H1 (cell line): Measurements from ENCODE around the gene MIPOL1. TPM values are rescaled to one million over a fixed set of nuclear protein-coding genes. Genes with fewer than 3 reads are reported as not detected.

Source experiments
- CTCF ChIA-PET: fragments of 300-600 bp; sonication (Branson Sonifier 250); formaldehyde crosslinking; loops from one replicate; lab custom pipeline; 2021; ENCODE audit not compliant: partially characterized antibody; lab: Charles Lee
- POLR2A ChIA-PET: fragments of 300-600 bp; sonication (Branson Sonifier 250); formaldehyde crosslinking; loops from one replicate; lab custom pipeline; 2021; ENCODE audit warnings: inconsistent platforms; ENCODE audit not compliant: partially characterized antibody; lab: Charles Lee
- DNase-seq, 2 experiments: peaks; one replicate each; pipeline versions ENCODE4 v3.0.0 to v3.0.0-alpha.2; 2010 to 2022; ENCODE audit warnings: low spot score in 2 of 2, low read depth in 1 of 2, mixed read lengths in 1 of 2
- FAIRE-seq: peaks from 2 replicates; lab custom pipeline; 2011; peaks lifted over from hg19 to GRCh38; lab: Jason Lieb, UNC
- H2AFZ ChIP-seq: 2 replicates; pipeline ENCODE4 v1.8.1; 2012; ENCODE audit warnings: low read length, inconsistent platforms
- H2AK5ac ChIP-seq: 2 replicates; pipeline ENCODE4 v1.6.1; 2013; ENCODE audit warnings: low read depth, low read length
- H2BK120ac ChIP-seq: replicated peaks from 2 replicates; pipeline ENCODE3; 2013; ENCODE audit warnings: low read depth, low read length, inconsistent platforms
- H2BK12ac ChIP-seq: 2 replicates; pipeline ENCODE4 v1.6.1; 2013; ENCODE audit warnings: low read depth, low read length
- H2BK15ac ChIP-seq: 2 replicates; pipeline ENCODE4 v1.6.1; 2013; ENCODE audit warnings: low read length
- H2BK20ac ChIP-seq: 2 replicates; pipeline ENCODE4 v1.6.1; 2013; ENCODE audit warnings: low read length
- H2BK5ac ChIP-seq: 2 replicates; pipeline ENCODE4 v1.6.1; 2013; ENCODE audit warnings: low read depth, low read length
- H3K14ac ChIP-seq: 2 replicates; pipeline ENCODE4 v1.6.1; 2013; ENCODE audit warnings: inconsistent platforms; ENCODE audit not compliant: insufficient read length
- H3K18ac ChIP-seq: 2 replicates; pipeline ENCODE4 v1.6.1; 2013; ENCODE audit warnings: low read length; ENCODE audit errors: extremely low read depth
- H3K23ac ChIP-seq: 2 replicates; pipeline ENCODE4 v1.6.1; 2013; ENCODE audit warnings: inconsistent platforms; ENCODE audit not compliant: insufficient read length
- H3K23me2 ChIP-seq: 2 replicates; pipeline ENCODE4 v1.6.1; 2013; ENCODE audit warnings: low read depth, low read length
- H3K27ac ChIP-seq: 2 replicates; pipeline ENCODE4 v1.6.1; 2011; ENCODE audit warnings: low read depth, low read length, inconsistent platforms
- H3K27me3 ChIP-seq, 4 experiments: replicated peaks in 1 of 4; 1 replicate in 1 of 4; 2 replicates in 3 of 4; pipeline versions ENCODE4 v1.6.1 to v1.8.1; 2011 to 2013; ENCODE audit warnings: low read length in 3 of 4, mild to moderate bottlenecking in 3 of 4, inconsistent platforms in 2 of 4, mixed read lengths in 2 of 4, moderate library complexity in 1 of 4; ENCODE audit not compliant: control insufficient read depth in 3 of 4, insufficient read depth in 3 of 4; ENCODE audit errors: extremely low read depth in 1 of 4
- H3K36me3 ChIP-seq, 4 experiments: 2 replicates each; pipeline versions ENCODE4 v1.6.1 to v1.8.1; 2011 to 2013; ENCODE audit warnings: mild to moderate bottlenecking in 4 of 4, low read length in 3 of 4, moderate library complexity in 2 of 4, control low read depth in 1 of 4, inconsistent platforms in 1 of 4; ENCODE audit not compliant: insufficient read depth in 4 of 4, control insufficient read depth in 2 of 4
- H3K4ac ChIP-seq: replicated peaks from 2 replicates; pipeline ENCODE3; 2013; ENCODE audit warnings: low read length, low read depth, mixed read lengths, inconsistent platforms; ENCODE audit not compliant: insufficient read length
- H3K4me1 ChIP-seq, 4 experiments: replicated peaks in 1 of 4; 1 replicate in 1 of 4; 2 replicates in 3 of 4; pipeline versions ENCODE4 v1.6.1 to v1.8.1; 2011 to 2013; ENCODE audit warnings: low read length in 3 of 4, inconsistent platforms in 2 of 4, mixed read lengths in 1 of 4; ENCODE audit not compliant: insufficient read depth in 4 of 4, control insufficient read depth in 3 of 4
- H3K4me2 ChIP-seq, 2 experiments: 2 replicates each; pipeline versions ENCODE4 v1.6.1 to v1.8.1; 2011 to 2013; ENCODE audit warnings: low read depth in 2 of 2, low read length in 2 of 2, control low read depth in 1 of 2, inconsistent platforms in 1 of 2, mild to moderate bottlenecking in 1 of 2; ENCODE audit not compliant: insufficient read depth in 1 of 2
- H3K4me3 ChIP-seq, 4 experiments: fragments of 200-600, 300-600 bp in 1 of 4; sonication (generic), shearing (Covaris generic), sonication (Bioruptor Twin) in 1 of 4; 2 replicates each; pipeline versions ENCODE4 v1.5.1 to v1.8.1; 2011 to 2016; ENCODE audit warnings: low read length in 4 of 4, low read depth in 3 of 4, control low read depth in 2 of 4, inconsistent platforms in 2 of 4, mild to moderate bottlenecking in 2 of 4, mixed read lengths in 1 of 4, moderate library complexity in 1 of 4; ENCODE audit not compliant: insufficient read depth in 2 of 4; ENCODE audit errors: extremely low read depth in 1 of 4
- H3K56ac ChIP-seq: replicated peaks from 2 replicates; pipeline ENCODE3; 2013; ENCODE audit warnings: low read depth, mild to moderate bottlenecking, mixed read lengths, low read length, inconsistent platforms; ENCODE audit not compliant: insufficient read length
- H3K79me1 ChIP-seq: 2 replicates; pipeline ENCODE4 v1.6.1; 2013; ENCODE audit warnings: low read depth, low read length, control low read depth
- H3K79me2 ChIP-seq, 2 experiments: 2 replicates each; pipeline versions ENCODE4 v1.6.1 to v1.8.1; 2012 to 2013; ENCODE audit warnings: low read length in 2 of 2, mild to moderate bottlenecking in 2 of 2, inconsistent platforms in 1 of 2; ENCODE audit not compliant: insufficient read depth in 2 of 2, control insufficient read depth in 1 of 2
- H3K9ac ChIP-seq, 4 experiments: replicated peaks in 1 of 4; 1 replicate in 1 of 4; 2 replicates in 3 of 4; pipeline versions ENCODE4 v1.6.1 to v1.8.1; 2011 to 2013; ENCODE audit warnings: low read depth in 3 of 4, low read length in 3 of 4, control low read depth in 2 of 4, mild to moderate bottlenecking in 2 of 4, moderate library complexity in 2 of 4, inconsistent platforms in 1 of 4; ENCODE audit errors: extremely low read depth in 1 of 4
- H3K9me3 ChIP-seq, 2 experiments: 2 replicates each; pipeline versions ENCODE4 v1.6.1 to v1.8.1; 2012 to 2013; ENCODE audit warnings: mild to moderate bottlenecking in 2 of 2, moderate library complexity in 2 of 2, control low read depth in 1 of 2, inconsistent platforms in 1 of 2, low read depth in 1 of 2, low read length in 1 of 2, mixed read lengths in 1 of 2; ENCODE audit not compliant: insufficient read depth in 2 of 2
- H4K20me1 ChIP-seq, 2 experiments: replicated peaks in 1 of 2; 2 replicates each; pipeline versions ENCODE3 to v1.8.1; 2011 to 2013; ENCODE audit warnings: inconsistent platforms in 2 of 2, low read length in 2 of 2, mild to moderate bottlenecking in 1 of 2; ENCODE audit not compliant: insufficient read depth in 2 of 2, control insufficient read depth in 1 of 2
- H4K5ac ChIP-seq: 2 replicates; pipeline ENCODE4 v1.6.1; 2013; ENCODE audit warnings: low read length, low read depth, mixed read lengths, inconsistent platforms; ENCODE audit not compliant: insufficient read length
- H4K8ac ChIP-seq: 2 replicates; pipeline ENCODE4 v1.8.0; 2013; ENCODE audit warnings: mild to moderate bottlenecking, moderate library complexity, low read length, inconsistent platforms; ENCODE audit not compliant: insufficient read depth; ENCODE audit errors: extremely low read depth
- H4K91ac ChIP-seq: replicated peaks from 2 replicates; pipeline ENCODE3; 2013; ENCODE audit warnings: low read length, mixed read lengths, inconsistent platforms; ENCODE audit not compliant: insufficient read length
- CBX8 ChIP-seq: fragments of 300-800, 300-1000 bp; sonication (generic); IDR thresholded peaks from 2 replicates; pipeline ENCODE4 v1.7.1; 2016; ENCODE audit warnings: low read depth, low read length, borderline replicate concordance
- GTF2F1 ChIP-seq: IDR thresholded peaks from 2 replicates; pipeline ENCODE4 v1.6.1; 2012; ENCODE audit warnings: low read depth, low read length, improper control_type of control experiment, borderline replicate concordance
- HDAC6 ChIP-seq: IDR thresholded peaks from one replicate; pipeline ENCODE4 v1.7.1; 2012; ENCODE audit warnings: low read depth, mild to moderate bottlenecking, inconsistent platforms, low read length, moderate library complexity
- NRF1 ChIP-seq: IDR thresholded peaks from 2 replicates; pipeline ENCODE4 v1.6.1; 2011; ENCODE audit warnings: mild to moderate bottlenecking, low read depth, low read length, improper control_type of control experiment
- ZNF274 ChIP-seq: IDR thresholded peaks from 2 replicates; pipeline ENCODE4 v1.7.0; 2012; ENCODE audit warnings: low read length, borderline replicate concordance; ENCODE audit errors: extremely low read depth
- WGBS, 2 experiments: shearing (Covaris generic) in 1 of 2; methylation state at CpG; one replicate each; pipeline versions ENCODE4 v1.1.6 to v1.1.7; 2013 to 2015; ENCODE audit warnings: low lambda C conversion rate in 2 of 2, mixed read lengths in 2 of 2, inconsistent platforms in 1 of 2, low coverage in 1 of 2, missing lambda C conversion rate in 1 of 2; ENCODE audit not compliant: insufficient replicate concordance in 2 of 2, insufficient coverage in 1 of 2, insufficient read length in 1 of 2; ENCODE audit errors: extremely low coverage in 1 of 2, missing lambda C conversion rate in 1 of 2; 5-methylcytosine and 5-hydroxymethylcytosine counted together
- polyA plus RNA-seq, 7 experiments: library from polyadenylated mRNA; depleted of rRNA in 3 of 7; stranded (reverse) in 5 of 7; unstranded in 2 of 7; fragments of >200 nt in 5 of 7; fragments of 200-250 nt in 2 of 7; gene quantifications; 1 replicate in 5 of 7; 2 replicates in 1 of 7; 4 replicates in 1 of 7; pipeline versions ENCODE4 v1.2.1 to v1.2.3, GENCODE V29; 2011 to 2013; ENCODE audit warnings: missing spikeins in 2 of 7, mixed read lengths in 2 of 7
- total RNA-seq: library from RNA; stranded (reverse); fragmentation: NEBNext Ultra II Directional; extraction: Animal tissue kit (Norgen Biotek cat#: 25700); gene quantifications from 2 replicates; pipeline ENCODE4 v1.2.1, GENCODE V29; 2021

The MIPOL1 gene
- total and polyA plus RNA-seq, 2 of the 8 experiments (the other 6 are each of a cell fraction or from before 2014, with no cell fraction given): 2.8 to 23.9 TPM

GRCh38 chr14:37593511-37594237 is 395.9 kb downstream of the MIPOL1 start:
- peaks cover 0 to 21% (median 6%) of the 10 kb centered on the region in 4 experiments; a peak in 6 of 7 replicates for H3K4me1 ChIP-seq

More at GRCh38 chr14:37593511-37594237, 395.9 kb downstream of the MIPOL1 start:
- H3K56ac ChIP-seq: no peak overlapping the region
- ChIA-PET POLR2A (no interaction called here), CTCF (interaction anchor here (0.7 to 1.4 kb wide), 15 partner anchors 8 to 944 kb away, joined by 3 to 5 read pairs (median 3); no protein-coding TSS in a partner anchor)
- H3K23ac ChIP-seq: no peak overlapping the region
- no peaks in the 10 kb centered on the region for H3K9me3 ChIP-seq
- peaks cover 75 to 99% (median 88%) of the 10 kb centered on the region in 4 experiments for H3K27me3 ChIP-seq
- H3K36me3 ChIP-seq: no peaks in the 10 kb centered on the region
- no peaks in the 10 kb centered on the region for H3K79me2 ChIP-seq
- 18% methylated on average over 14 of the region's 14 CpGs; no CpG with 5 or more reads in 1 of the 2 experiments for WGBS, 2 experiments
- H4K20me1 ChIP-seq: peaks cover 18 to 20% of the 10 kb centered on the region in 2 experiments
- H2BK20ac ChIP-seq: no peak overlapping the region
- H3K14ac ChIP-seq: no peak overlapping the region
- TF ChIP-seq CBX8: peak; percentile 41; the same call in 1 of the 2 replicates
- TF ChIP-seq GTF2F1: no peak
- no peak for TF ChIP-seq ZNF274
- TF ChIP-seq NRF1: no peak
- TF ChIP-seq HDAC6: no peak
- H3K23me2 ChIP-seq: no peaks in the 10 kb centered on the region; the same call in 1 of the 2 replicates
- H3K4me3 ChIP-seq: 0 out of 8 replicates have a peak overlapping the region, but pooled peaks of 1 of the 4 experiments have one; percentile 60
- H4K8ac ChIP-seq: no peak overlapping the region
- H3K4ac ChIP-seq: no peak overlapping the region
- DNase-seq (no peak), FAIRE-seq (no peak)
- no peak overlapping the region for H2AK5ac ChIP-seq
- H4K5ac ChIP-seq: no peak overlapping the region
- no peak overlapping the region for H4K91ac ChIP-seq
- H2BK15ac ChIP-seq: no peak overlapping the region
- peak overlapping the region in 1 of 2 experiments; percentile 85; a peak in 1 of 4 replicates for H3K4me2 ChIP-seq
- H3K27ac ChIP-seq: no peak overlapping the region
- no peak overlapping the region for H2AFZ ChIP-seq
- H3K79me1 ChIP-seq: no peaks in the 10 kb centered on the region
- no peak overlapping the region for H2BK120ac ChIP-seq
- H3K18ac ChIP-seq: no peak overlapping the region
- no peak overlapping the region for H2BK12ac ChIP-seq
- H3K9ac ChIP-seq: no peak overlapping the region
- H2BK5ac ChIP-seq: no peak overlapping the region
